Activated CD4-positive, CD25-positive, alpha-beta regulatory T cell treated with anti-CD3 and anti-CD28 coated beads, Interleukin-2, amount 50 U/mL, for 72 hours (primary cell): ENCODE measurements around the gene BNIP3.
"Not testable (repeated sequence)": the region's sequence is repeated elsewhere in the genome, so short reads cannot be mapped to it uniquely, and the experiment has no call there.

ENCODE experiments used
- DNase-seq: peaks from one replicate; pipeline ENCODE4 v3.0.0; 2021

Gene BNIP3

GRCh38 chr10:132001238-132001972 is 19.7 kb upstream of the BNIP3 start:
- DNase-seq: no peak

- no peak for DNase-seq
Observed at GRCh38 chr10:131998845-131999681, 17.3 kb upstream of the BNIP3 start.

GRCh38 chr10:131998050-131998844 is 16.5 kb upstream of the BNIP3 start:
- DNase-seq: no peak

- no peak for DNase-seq
Observed at GRCh38 chr10:131997366-131998049, 15.8 kb upstream of the BNIP3 start.

DNA sequence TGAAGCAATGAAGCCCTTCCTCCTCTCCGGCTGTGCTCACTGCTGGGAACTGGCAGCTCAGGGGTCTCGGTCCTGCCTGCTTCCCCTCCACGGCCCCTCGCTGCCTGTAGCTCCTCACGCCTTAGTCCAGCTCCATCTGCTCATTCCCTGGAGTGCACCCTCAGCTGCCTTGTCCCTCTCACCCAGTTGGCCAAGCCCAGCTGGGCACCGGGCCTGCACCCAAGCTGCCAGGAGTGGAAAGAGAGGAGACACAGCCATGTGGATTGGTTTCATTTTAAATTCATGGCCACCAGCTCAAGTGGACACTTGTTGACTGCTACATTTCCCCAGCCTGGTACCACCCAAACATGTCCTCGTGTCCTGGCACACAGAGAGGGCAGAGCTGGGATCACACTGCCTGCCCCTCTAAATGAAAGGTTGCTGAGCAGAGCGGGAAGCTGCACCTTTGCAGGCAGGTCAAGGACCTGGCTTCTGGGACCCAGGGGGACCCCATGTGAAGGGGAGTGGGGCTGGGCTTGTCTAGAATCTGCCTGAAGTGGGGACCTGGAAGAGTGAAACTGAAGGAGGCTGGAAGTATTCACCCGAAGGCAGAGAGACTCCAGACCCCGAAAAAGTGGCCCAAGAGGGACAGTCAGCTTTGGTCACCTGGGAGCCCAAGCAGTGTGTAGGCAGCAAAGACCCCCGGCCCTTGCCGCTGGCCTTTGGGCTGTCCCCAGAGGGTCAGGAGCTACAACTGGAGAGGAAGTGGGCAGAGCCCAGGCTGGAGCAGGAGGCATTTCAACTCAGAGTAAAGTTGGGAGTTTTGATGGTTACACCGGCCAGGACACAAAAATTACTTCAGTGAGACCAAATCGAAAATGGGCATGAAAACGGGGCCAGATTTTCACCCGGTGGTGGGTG is 15.0 kb upstream of the BNIP3 start:
- DNase-seq: no peak

DNA sequence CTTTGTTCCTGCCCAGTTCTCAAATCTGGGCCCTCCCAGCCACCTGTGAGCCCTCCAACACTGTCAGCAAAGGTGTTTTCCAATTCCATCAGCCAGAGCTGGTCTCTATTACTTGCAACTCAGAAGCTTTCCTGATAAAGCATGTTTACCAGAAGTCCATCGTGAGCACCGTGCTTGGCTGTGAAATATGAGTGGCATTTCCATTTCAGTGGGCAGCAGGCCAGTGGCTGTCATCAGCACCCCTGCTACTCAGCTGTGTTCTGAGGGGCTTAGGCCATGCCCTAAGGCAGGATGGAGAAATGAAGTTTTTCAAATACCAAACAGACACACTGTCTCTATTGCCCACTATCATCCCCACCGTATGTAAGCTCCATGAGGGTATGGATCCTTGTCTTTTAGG is 12.7 kb upstream of the BNIP3 start:
- DNase-seq: no peak

DNA sequence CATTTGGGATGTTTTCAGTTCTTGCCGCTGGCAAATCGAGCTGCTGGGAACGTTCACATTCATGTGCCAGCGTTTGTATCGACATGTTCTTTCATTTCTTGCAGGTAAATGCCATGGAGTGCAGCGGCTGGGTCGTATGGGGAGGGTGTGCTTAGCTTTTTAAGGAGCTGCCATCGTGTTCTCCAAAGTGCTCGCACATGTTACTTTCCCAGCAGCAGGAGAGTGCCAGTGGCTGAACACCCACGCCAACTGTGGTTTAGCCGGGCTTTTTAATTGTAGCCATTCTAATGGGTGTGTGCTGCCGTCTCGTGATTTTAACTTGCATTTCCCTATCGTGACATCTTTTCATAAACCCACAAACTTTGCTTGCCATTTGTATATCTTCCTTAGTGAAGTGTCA is 11.6 kb upstream of the BNIP3 start:
- no peak for DNase-seq

DNA sequence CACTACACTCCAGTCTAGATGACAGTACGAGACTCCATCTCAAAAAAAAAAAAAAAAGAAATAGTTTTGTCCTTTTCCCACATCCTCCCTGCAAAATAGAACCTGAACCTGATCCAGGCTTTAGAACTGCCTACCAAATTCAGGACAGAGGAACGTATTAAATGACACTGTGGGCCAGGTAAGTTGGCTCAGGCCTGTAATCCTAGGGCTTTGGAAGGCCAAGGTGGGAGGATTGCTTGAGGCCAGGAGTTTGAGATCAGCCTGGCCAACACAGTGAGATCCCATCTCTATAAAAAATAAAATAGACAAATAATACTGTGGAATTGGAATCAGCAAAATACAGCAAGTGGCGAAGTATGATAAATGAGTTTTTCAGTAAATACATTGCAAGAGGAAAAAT is 10.0 kb upstream of the BNIP3 start:
- no peak for DNase-seq

DNA sequence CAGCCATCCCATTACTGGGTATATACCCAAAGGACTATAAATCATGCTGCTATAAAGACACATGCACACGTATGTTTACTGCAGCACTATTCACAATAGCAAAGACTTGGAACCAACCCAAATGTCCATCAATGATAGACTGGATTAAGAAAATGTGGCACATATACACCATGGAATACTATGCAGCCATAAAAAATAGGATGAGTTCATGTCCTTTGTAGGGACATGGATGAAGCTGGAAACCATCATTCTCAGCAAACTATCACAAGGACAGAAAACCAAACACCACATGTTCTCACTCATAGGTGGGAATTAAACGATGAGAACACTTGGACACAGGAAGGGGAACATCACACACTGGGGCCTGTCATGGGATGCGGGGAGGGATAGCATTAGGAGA is 6.1 kb upstream of the BNIP3 start:
- not testable (repeated sequence) for DNase-seq

DNA sequence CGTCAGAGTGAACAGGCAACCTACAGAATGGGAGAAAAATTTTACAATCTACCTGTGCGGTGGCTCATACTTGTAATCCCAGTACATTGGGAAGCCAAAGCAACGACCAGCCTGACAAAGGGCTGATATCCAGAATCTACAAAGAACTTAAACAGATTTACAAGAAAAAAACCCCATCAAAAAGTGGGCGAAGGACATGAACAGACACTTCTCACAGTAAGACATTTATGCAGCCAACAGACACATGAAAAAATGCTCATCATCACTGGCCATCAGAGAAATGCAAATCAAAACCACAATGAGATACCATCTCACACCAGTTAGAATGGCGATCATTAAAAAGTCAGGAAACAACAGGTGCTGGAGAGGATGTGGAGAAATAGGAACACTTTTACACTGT is 5.6 kb upstream of the BNIP3 start:
- DNase-seq: not testable (repeated sequence)

GRCh38 chr10:131986851-131987250 is 5.1 kb upstream of the BNIP3 start:
- not testable (repeated sequence) for DNase-seq

DNA sequence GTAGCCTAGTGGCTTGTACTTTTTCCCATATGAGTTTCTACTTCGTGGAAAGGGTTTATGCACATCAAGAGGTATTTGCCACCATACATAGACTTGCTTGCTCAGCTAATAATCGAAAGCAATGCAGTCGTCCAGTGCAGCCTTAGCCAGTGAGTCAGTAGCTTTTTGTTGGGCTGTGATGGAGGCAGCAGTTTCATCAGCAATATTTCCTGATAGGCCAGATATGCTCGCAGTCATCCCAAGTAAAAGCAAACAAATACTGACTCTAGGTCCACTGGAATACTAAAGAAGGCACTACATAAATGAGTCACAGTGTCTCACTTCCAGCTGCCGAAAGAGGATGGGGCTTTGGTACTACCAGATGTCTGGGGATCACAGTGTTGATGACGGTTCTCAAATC is 2.1 kb upstream of the BNIP3 start:
- no peak for DNase-seq

GRCh38 chr10:131982796-131983195 is 1.1 kb upstream of the BNIP3 start:
- DNase-seq: no peak

DNA sequence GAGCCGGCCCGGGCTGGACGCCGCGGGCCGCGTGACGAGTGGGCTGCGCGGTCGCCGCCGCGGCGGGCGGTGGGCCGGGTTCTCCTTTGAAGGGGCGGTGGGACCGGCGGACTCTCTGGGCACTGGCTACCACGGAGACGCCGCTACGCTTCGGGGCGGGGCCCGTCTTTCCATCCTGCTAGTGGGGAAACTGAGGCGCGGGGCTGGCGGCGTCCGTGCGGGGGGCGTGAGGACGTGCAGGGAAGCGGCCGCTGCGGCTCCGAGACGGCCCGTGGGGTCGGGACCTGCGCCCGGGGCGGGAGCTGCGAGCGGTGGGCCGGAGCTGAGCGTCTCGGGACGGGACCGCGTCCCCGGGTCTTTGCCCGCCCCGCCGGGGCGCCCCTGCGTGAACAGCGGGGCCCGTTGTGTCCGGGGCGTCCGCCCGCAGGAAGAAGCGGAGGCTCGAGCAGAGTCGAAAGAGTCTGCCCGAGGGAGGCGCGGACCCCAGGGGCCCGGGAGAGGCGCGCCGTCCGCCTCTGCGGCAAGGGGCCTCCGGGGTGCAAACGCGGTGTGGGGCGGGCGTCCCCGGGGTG is 548 bp upstream of the BNIP3 start:
- DNase-seq: no peak

GRCh38 chr10:131980761-131981428 is 828 bp downstream of the BNIP3 start:
- no peak for DNase-seq

- no peak for DNase-seq
Observed at GRCh38 chr10:131980321-131980720, 1.4 kb downstream of the BNIP3 start.

DNA sequence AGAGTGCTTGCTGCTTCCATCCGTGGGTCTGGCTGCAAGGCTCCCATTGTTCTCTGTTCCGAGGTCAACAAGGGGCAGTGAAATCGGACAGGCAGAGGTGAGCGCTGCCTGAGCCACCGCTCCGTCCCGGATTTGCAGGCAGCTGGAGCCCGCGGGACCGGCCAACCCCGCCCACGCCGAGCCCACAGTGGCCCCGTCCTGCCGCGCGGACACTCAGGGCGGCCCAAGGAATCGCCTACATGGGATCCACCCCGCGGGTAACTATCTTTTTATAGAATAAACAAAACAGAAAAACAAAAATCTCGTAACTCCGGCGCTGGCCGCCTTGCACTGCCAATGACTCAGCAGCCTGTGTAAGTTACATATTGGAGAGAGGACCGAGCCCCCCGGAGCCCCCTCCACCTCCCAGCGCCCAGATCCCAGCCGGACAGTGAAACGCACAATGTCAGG is 1.9 kb downstream of the BNIP3 start:
- no peak for DNase-seq

GRCh38 chr10:131979336-131979735 is 2.4 kb downstream of the BNIP3 start:
- DNase-seq: no peak

- DNase-seq: no peak
Observed at GRCh38 chr10:131978851-131979250, 2.9 kb downstream of the BNIP3 start.

- DNase-seq: no peak
Observed at GRCh38 chr10:131978366-131978765, 3.4 kb downstream of the BNIP3 start.
